Fibroblast of lung (primary cell): ENCODE data around the gene NANOS3.

ENCODE experiments used
- EZH2 ChIP-seq: IDR thresholded peaks from 2 replicates; pipeline ENCODE4 v1.5.1; 2012; ENCODE audit warnings: low read length, control low read depth, mild to moderate bottlenecking; ENCODE audit errors: missing control alignments
- TF ChIP-seq, protein P1 (sequence below), 2 donors: IDR thresholded peaks in 1 of 2; conservative IDR thresholded peaks in 1 of 2; 1 replicate in 1 of 2; 2 replicates in 1 of 2; pipeline ENCODE4 v1.5.1; 2011 to 2012; ENCODE audit warnings: low read length in 2 of 2, control low read depth in 1 of 2, inconsistent platforms in 1 of 2, low read depth in 1 of 2, mild to moderate bottlenecking in 1 of 2

DNA sequence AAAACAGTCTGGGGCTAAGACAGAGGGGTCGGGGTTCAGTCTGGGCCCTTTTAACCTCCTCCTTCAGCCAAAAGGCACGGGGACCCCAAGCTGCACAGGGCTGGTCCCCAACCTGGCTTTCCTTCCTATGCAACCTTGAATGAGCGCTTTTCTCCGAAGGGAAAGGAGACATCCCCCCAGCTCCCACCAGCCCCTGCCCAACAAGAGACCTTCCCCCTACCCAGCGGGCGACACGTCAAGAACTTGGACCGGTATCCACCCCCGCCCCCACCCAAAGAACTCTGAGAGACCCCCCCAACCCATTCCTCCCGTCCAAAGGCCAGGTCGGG lies 35.0 kb upstream of the NANOS3 start:
- TF ChIP-seq, protein P1, sequence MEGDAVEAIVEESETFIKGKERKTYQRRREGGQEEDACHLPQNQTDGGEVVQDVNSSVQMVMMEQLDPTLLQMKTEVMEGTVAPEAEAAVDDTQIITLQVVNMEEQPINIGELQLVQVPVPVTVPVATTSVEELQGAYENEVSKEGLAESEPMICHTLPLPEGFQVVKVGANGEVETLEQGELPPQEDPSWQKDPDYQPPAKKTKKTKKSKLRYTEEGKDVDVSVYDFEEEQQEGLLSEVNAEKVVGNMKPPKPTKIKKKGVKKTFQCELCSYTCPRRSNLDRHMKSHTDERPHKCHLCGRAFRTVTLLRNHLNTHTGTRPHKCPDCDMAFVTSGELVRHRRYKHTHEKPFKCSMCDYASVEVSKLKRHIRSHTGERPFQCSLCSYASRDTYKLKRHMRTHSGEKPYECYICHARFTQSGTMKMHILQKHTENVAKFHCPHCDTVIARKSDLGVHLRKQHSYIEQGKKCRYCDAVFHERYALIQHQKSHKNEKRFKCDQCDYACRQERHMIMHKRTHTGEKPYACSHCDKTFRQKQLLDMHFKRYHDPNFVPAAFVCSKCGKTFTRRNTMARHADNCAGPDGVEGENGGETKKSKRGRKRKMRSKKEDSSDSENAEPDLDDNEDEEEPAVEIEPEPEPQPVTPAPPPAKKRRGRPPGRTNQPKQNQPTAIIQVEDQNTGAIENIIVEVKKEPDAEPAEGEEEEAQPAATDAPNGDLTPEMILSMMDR (conservative IDR thresholded peaks at IDR 0.05 in 1 of 2, IDR thresholded peaks at IDR 0.05 in 1 of 2; ENCODE audit: low read depth in 1 of 2, low read length in 2 of 2), result no peak
- no peak for TF ChIP-seq EZH2
